ENCODE results near the gene ATG10. TPM values are rescaled to one million over a fixed set of nuclear protein-coding genes. Genes with fewer than 3 reads are reported as not detected.
"Not testable (repeated sequence)": the region's sequence is repeated elsewhere in the genome, so short reads cannot be mapped to it uniquely, and the experiment has no call there.

Gene ATG10
- total RNA-seq, 4 donors from 2014 or later: 8.5 to 15.2 (median 11.6) TPM

GRCh38 chr5:82031220-82032119 is 59.6 kb downstream of the ATG10 start:
- intact Hi-C loops (cut with DNase I): no loop called here
- TF ChIP-seq POLR2A (IDR thresholded peaks at IDR 0.05): no peak
- TF ChIP-seq CTCF (IDR thresholded peaks at IDR 0.05): no peak
- Histone ChIP-seq H3K27me3 (no peaks in the 10 kb centered on the region), H3K36me3 (no peaks in the 10 kb centered on the region), H3K4me3 (replicated peaks in 1 of 3) (no peak overlapping the region), H3K27ac (no peak overlapping the region), H3K9me3 (no peaks in the 10 kb centered on the region), H3K4me1 (peaks cover 0 to 3% of the 10 kb centered on the region in 2 donors)
- 64 to 69% methylated on average over 4 of the region's 4 CpGs for WGBS, 2 donors
- DNase-seq: peak in 1 of 2 donors; percentile 20

- DNase-seq; H3K9me3 ChIP-seq; intact Hi-C loops (cut with DNase I); H3K4me1 ChIP-seq; H3K27ac ChIP-seq; H3K36me3 ChIP-seq; H3K27me3 ChIP-seq; H3K4me3 ChIP-seq (replicated peaks in 1 of 3): not testable (repeated sequence)
- WGBS, 2 donors: 92 to 100% methylated on average over 1 of the region's 1 CpG
These were observed 71.1 kb downstream of the ATG10 start for GRCh38 chr5:82042894-82043293.

- 91 to 95% methylated on average over 2 of the region's 2 CpGs for WGBS, 2 donors
- intact Hi-C loops (cut with DNase I): no loop called here
These were observed 72.2 kb downstream of the ATG10 start for GRCh38 chr5:82044010-82044409.

GRCh38 chr5:82045554-82046275 is 73.9 kb downstream of the ATG10 start:
- no peaks in the 10 kb centered on the region for H3K9me3 ChIP-seq
- 74 to 82% methylated on average over 3 of the region's 3 CpGs for WGBS, 2 donors
- intact Hi-C loops (cut with DNase I): no loop called here
- peaks cover 4 to 7% of the 10 kb centered on the region in 2 donors for H3K4me1 ChIP-seq
- no peak overlapping the region for H3K27ac ChIP-seq
- no peaks in the 10 kb centered on the region for H3K27me3 ChIP-seq
- no peak overlapping the region for H3K4me3 ChIP-seq (replicated peaks in 1 of 3)
- H3K36me3 ChIP-seq: no peaks in the 10 kb centered on the region
- DNase-seq: no peak
- TF ChIP-seq CTCF (IDR thresholded peaks at IDR 0.05) (no peak), POLR2A (IDR thresholded peaks at IDR 0.05) (no peak)

More at GRCh38 chr5:82044010-82044409, 72.2 kb downstream of the ATG10 start:
- Histone ChIP-seq H3K27ac (no peak overlapping the region), H3K4me3 (replicated peaks in 1 of 3) (no peak overlapping the region), H3K36me3 (no peaks in the 10 kb centered on the region), H3K4me1 (peaks cover 4 to 7% of the 10 kb centered on the region in 2 donors), H3K27me3 (no peaks in the 10 kb centered on the region), H3K9me3 (no peaks in the 10 kb centered on the region)
- TF ChIP-seq POLR2A (IDR thresholded peaks at IDR 0.05) (no peak), CTCF (IDR thresholded peaks at IDR 0.05) (no peak)
- no peak for DNase-seq

GRCh38 chr5:82046276-82046647 is 74.4 kb downstream of the ATG10 start:
- Histone ChIP-seq H3K4me3 (replicated peaks in 1 of 3) (no peak overlapping the region), H3K27me3 (no peaks in the 10 kb centered on the region), H3K9me3 (no peaks in the 10 kb centered on the region), H3K36me3 (no peaks in the 10 kb centered on the region), H3K4me1 (peaks cover 4 to 7% of the 10 kb centered on the region in 2 donors), H3K27ac (no peak overlapping the region)
- 67 to 74% methylated on average over 2 of the region's 2 CpGs for WGBS, 2 donors
- no peak for DNase-seq
- intact Hi-C loops (cut with DNase I): no loop called here
- TF ChIP-seq POLR2A (IDR thresholded peaks at IDR 0.05) (no peak), CTCF (IDR thresholded peaks at IDR 0.05) (no peak)

All from thyroid gland (tissue), 4 donors.